Testis (tissue), 2 donors: ENCODE results near the gene PRRG4.

Experiments used
- POLR2A ChIP-seq: fragments of 450-650 bp; IDR thresholded peaks from one replicate; pipeline ENCODE4 v1.6.1; 2017; ENCODE audit warnings: antibody characterized with exemption, mild to moderate bottlenecking, moderate library complexity
- TF ChIP-seq, protein P1 (sequence below), 3 experiments: fragments of 450-650 bp in 2 of 3; fragments of 200-600 bp in 1 of 3; sonication (generic) in 1 of 3; IDR thresholded peaks; one replicate each; pipeline ENCODE4 v1.5.1; 2016 to 2019; ENCODE audit warnings: antibody characterized with exemption in 3 of 3, mild to moderate bottlenecking in 2 of 3, moderate library complexity in 1 of 3

GRCh38 chr11:32840587-32840986 lies 10.9 kb downstream of the PRRG4 start:
- TF ChIP-seq, protein P1, sequence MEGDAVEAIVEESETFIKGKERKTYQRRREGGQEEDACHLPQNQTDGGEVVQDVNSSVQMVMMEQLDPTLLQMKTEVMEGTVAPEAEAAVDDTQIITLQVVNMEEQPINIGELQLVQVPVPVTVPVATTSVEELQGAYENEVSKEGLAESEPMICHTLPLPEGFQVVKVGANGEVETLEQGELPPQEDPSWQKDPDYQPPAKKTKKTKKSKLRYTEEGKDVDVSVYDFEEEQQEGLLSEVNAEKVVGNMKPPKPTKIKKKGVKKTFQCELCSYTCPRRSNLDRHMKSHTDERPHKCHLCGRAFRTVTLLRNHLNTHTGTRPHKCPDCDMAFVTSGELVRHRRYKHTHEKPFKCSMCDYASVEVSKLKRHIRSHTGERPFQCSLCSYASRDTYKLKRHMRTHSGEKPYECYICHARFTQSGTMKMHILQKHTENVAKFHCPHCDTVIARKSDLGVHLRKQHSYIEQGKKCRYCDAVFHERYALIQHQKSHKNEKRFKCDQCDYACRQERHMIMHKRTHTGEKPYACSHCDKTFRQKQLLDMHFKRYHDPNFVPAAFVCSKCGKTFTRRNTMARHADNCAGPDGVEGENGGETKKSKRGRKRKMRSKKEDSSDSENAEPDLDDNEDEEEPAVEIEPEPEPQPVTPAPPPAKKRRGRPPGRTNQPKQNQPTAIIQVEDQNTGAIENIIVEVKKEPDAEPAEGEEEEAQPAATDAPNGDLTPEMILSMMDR (IDR thresholded peaks at IDR 0.05), result no peak
- TF ChIP-seq POLR2A, result no peak
